SH-SY5Y (cell line): ENCODE data around the gene USPL1.

ENCODE experiments used
- GATA2 ChIP-seq: IDR thresholded peaks from 2 replicates; pipeline ENCODE4 v1.6.1; 2011; ENCODE audit warnings: mild to moderate bottlenecking, low read depth, low read length
- GATA3 ChIP-seq: IDR thresholded peaks from 2 replicates; pipeline ENCODE4 v1.6.1; 2011; ENCODE audit warnings: low read depth, mild to moderate bottlenecking, low read length, moderate library complexity

DNA sequence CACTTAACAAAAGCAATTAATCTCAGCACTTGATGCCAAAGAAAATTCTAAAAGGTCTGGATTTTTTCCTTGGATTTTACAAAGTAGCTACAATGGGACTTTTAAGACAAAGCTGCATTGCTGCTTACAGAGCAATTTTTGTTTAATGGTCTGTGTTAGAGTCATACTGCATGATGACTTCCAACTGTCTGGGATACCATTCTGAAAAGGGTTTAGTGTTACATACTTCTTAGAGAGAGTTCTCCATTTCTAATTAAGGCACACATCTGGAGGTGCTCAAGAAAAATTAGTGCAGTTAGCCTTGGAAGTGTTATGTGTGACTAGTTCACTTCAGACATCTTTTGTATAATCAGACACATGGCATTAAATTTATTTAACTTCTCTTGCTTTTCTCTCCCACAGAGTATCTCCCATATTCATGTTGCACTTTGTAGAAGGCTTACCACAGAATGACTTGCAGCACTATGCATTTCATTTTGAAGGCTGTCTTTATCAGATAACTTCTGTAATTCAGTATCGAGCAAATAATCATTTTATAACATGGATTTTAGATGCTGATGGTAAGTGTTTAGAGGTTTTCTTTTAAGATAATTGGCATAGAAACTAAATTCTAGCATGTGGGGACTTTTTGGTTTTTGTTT, 35.1 kb downstream of the USPL1 start:
- TF ChIP-seq GATA2 = no peak
- no peak for TF ChIP-seq GATA3
